GM23338 (cell line): ENCODE results near the gene TMEM131L. TPM values are rescaled to one million over a fixed set of nuclear protein-coding genes. Genes with fewer than 3 reads are reported as not detected.

Source experiments
- ATAC-seq: fragments of 200-7000 bp; cut with Tn5 transposase; 3 replicates; pipeline ENCODE4 v1.9.1; 2020
- DNase-seq: peaks from one replicate; pipeline ENCODE4 v3.0.0-alpha.2; 2015; ENCODE audit warnings: low spot score
- H2AFZ ChIP-seq: fragments of 200-600 bp; sonication (generic); 2 replicates; pipeline ENCODE4 v1.8.0; 2016; ENCODE audit warnings: antibody characterized with exemption, mild to moderate bottlenecking, moderate library complexity
- H3F3A ChIP-seq: fragments of 200-600 bp; sonication (generic); replicated peaks from 2 replicates; pipeline ENCODE4 v1.8.0; 2017; ENCODE audit warnings: antibody characterized with exemption, mixed run types, low read depth
- H3K27ac ChIP-seq: fragments of 200-600 bp; sonication (generic); 2 replicates; pipeline ENCODE4 v1.6.1; 2016; ENCODE audit warnings: low read depth
- H3K27me3 ChIP-seq: fragments of 200-600 bp; sonication (generic); 2 replicates; pipeline ENCODE4 v1.8.0; 2016; ENCODE audit warnings: mild to moderate bottlenecking, mixed run types, moderate library complexity; ENCODE audit not compliant: insufficient read depth
- H3K36me3 ChIP-seq: fragments of 200-600 bp; sonication (generic); 2 replicates; pipeline ENCODE4 v1.8.0; 2016; ENCODE audit warnings: mild to moderate bottlenecking; ENCODE audit not compliant: insufficient read depth
- H3K4me1 ChIP-seq: fragments of 200-600 bp; sonication (generic); 2 replicates; pipeline ENCODE4 v1.8.0; 2016; ENCODE audit warnings: mild to moderate bottlenecking, moderate library complexity; ENCODE audit not compliant: insufficient read depth
- H3K4me2 ChIP-seq: fragments of 200-600 bp; sonication (generic); 2 replicates; pipeline ENCODE4 v1.7.1; 2017; ENCODE audit warnings: mixed run types
- H3K4me3 ChIP-seq: fragments of 200-600 bp; sonication (generic); 2 replicates; pipeline ENCODE4 v1.6.1; 2016; ENCODE audit warnings: mixed run types
- H3K79me2 ChIP-seq: fragments of 200-600 bp; sonication (generic); replicated peaks from 2 replicates; pipeline ENCODE4 v1.8.0; 2017; ENCODE audit warnings: mild to moderate bottlenecking; ENCODE audit not compliant: insufficient read depth
- H3K9me2 ChIP-seq: fragments of 200-600 bp; sonication (generic); 2 replicates; pipeline ENCODE4 v1.8.0; 2017; ENCODE audit not compliant: insufficient read depth
- H4K20me1 ChIP-seq: fragments of 200-600 bp; sonication (generic); replicated peaks from 2 replicates; pipeline ENCODE4 v1.8.0; 2017; ENCODE audit warnings: mild to moderate bottlenecking; ENCODE audit not compliant: insufficient read depth
- H3K27ac Mint-ChIP-seq: 2 replicates; pipeline ENCODE4 v1.8.0; 2020; ENCODE audit warnings: inconsistent platforms, mild to moderate bottlenecking, moderate library complexity, mixed read lengths
- H3K27me3 Mint-ChIP-seq: 3 replicates; pipeline ENCODE4 v1.8.0; 2022; ENCODE audit warnings: low read depth, mild to moderate bottlenecking, moderate library complexity, mixed read lengths, inconsistent platforms; ENCODE audit not compliant: insufficient read depth, poor library complexity
- H3K36me3 Mint-ChIP-seq: 3 replicates; pipeline ENCODE4 v1.8.0; 2021; ENCODE audit warnings: low read depth, mild to moderate bottlenecking, inconsistent platforms, moderate library complexity, mixed read lengths
- H3K4me1 Mint-ChIP-seq: 3 replicates; pipeline ENCODE4 v1.8.0; 2020; ENCODE audit warnings: mild to moderate bottlenecking, inconsistent platforms, mixed read lengths
- H3K4me3 Mint-ChIP-seq: 3 replicates; pipeline ENCODE4 v1.8.0; 2021; ENCODE audit warnings: moderate library complexity, mild to moderate bottlenecking, inconsistent platforms, mixed read lengths
- H3K9me3 Mint-ChIP-seq: 3 replicates; pipeline ENCODE4 v1.8.0; 2020; ENCODE audit warnings: moderate library complexity, mild to moderate bottlenecking, inconsistent platforms, mixed read lengths
- CREB1 ChIP-seq: fragments of 250-450 bp; sonication (Bioruptor Pico); IDR thresholded peaks from 2 replicates; pipeline ENCODE4 v1.5.0; 2020; ENCODE audit warnings: low read depth, mild to moderate bottlenecking, moderate library complexity
- EZH2 ChIP-seq: fragments of 200-600 bp; sonication (generic); IDR thresholded peaks from one replicate; pipeline ENCODE4 v1.8.0; 2017; ENCODE audit warnings: antibody characterized with exemption, mild to moderate bottlenecking, low read depth; ENCODE audit not compliant: unreplicated experiment
- EZH2phosphoT487 ChIP-seq: fragments of 200-600 bp; sonication (generic); IDR thresholded peaks from one replicate; pipeline ENCODE4 v1.8.1; 2018; ENCODE audit warnings: antibody characterized with exemption; ENCODE audit not compliant: unreplicated experiment
- JUNB ChIP-seq: IDR thresholded peaks from one replicate; pipeline ENCODE4 v1.6.1; 2016; ENCODE audit warnings: antibody characterized with exemption; ENCODE audit not compliant: unreplicated experiment
- NANOG ChIP-seq: IDR thresholded peaks from 2 replicates; pipeline ENCODE4 v1.6.1; 2016; ENCODE audit warnings: antibody characterized with exemption, borderline replicate concordance
- POLR2AphosphoS5 ChIP-seq: IDR thresholded peaks from 2 replicates; pipeline ENCODE4 v1.6.1; 2016; ENCODE audit warnings: antibody characterized with exemption, low read depth
- STAT1 ChIP-seq: IDR thresholded peaks from one replicate; pipeline ENCODE4 v1.6.1; 2016; ENCODE audit warnings: antibody characterized with exemption; ENCODE audit not compliant: unreplicated experiment
- ZNF114 ChIP-seq: fragments of 250-450 bp; sonication (Bioruptor Pico); IDR thresholded peaks from 2 replicates; pipeline ENCODE4 v1.5.0; 2020; ENCODE audit warnings: mild to moderate bottlenecking, moderate library complexity
- ZNF331 ChIP-seq: fragments of 250-450 bp; sonication (Bioruptor Pico); IDR thresholded peaks from 2 replicates; pipeline ENCODE4 v1.5.0; 2020; ENCODE audit warnings: low read depth, mild to moderate bottlenecking, moderate library complexity
- polyA plus RNA-seq: library from polyadenylated mRNA; unstranded; fragments of >200 nt; fragmentation: Nextera tagmentation; extraction: Ambion mirVana; gene quantifications from 2 replicates; pipeline ENCODE4 v1.2.1, GENCODE V29; 2016
- total RNA-seq: library from RNA; depleted of rRNA; stranded (reverse); fragments of >200 nt; shearing (Covaris generic); gene quantifications from 2 replicates; pipeline ENCODE4 v1.2.3, GENCODE V29; 2014
- TF ChIP-seq, protein P1 (sequence below), 2 experiments: fragments of 200-600 bp in 1 of 2; sonication (generic) in 1 of 2; conservative IDR thresholded peaks; 2 replicates each; pipeline versions ENCODE4 v1.5.1 to v1.6.1; 2016 to 2017; ENCODE audit warnings: antibody characterized with exemption in 2 of 2, low read depth in 2 of 2, mild to moderate bottlenecking in 2 of 2, moderate library complexity in 1 of 2
- TF ChIP-seq, protein P2 (sequence below): IDR thresholded peaks from 2 replicates; pipeline ENCODE4 v1.6.1; 2016; ENCODE audit warnings: antibody characterized with exemption
- TF ChIP-seq, protein P3 (sequence below): IDR thresholded peaks from one replicate; pipeline ENCODE4 v1.6.1; 2018; ENCODE audit warnings: antibody characterized with exemption; ENCODE audit not compliant: unreplicated experiment

TMEM131L gene
- total and polyA plus RNA-seq, 2 experiments from 2014 or later, result 11.1 to 32.2 TPM

DNA sequence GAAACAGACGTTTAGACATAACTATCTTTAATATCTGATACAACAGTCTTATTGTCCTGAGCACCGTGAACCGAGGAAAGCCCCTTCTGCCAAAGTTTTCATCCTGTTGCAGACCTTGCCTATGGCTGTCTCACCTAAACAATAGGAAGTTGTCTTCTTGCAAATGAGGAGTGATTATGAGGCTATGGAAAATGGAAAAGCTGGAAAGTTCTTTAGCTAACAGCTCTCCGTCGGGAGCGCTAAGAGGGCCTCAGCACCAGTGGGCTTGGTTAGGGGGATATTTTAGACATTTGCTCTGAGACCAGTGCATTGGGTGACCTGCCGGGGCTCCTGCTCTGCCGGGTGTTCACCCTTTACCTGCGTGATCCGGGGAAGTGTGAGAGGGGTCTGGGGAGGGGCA, 28.4 kb downstream of the TMEM131L start:
- H4K20me1 ChIP-seq, result peaks cover 5% of the 10 kb centered on the region; the same call in 1 of the 2 replicates

DNA sequence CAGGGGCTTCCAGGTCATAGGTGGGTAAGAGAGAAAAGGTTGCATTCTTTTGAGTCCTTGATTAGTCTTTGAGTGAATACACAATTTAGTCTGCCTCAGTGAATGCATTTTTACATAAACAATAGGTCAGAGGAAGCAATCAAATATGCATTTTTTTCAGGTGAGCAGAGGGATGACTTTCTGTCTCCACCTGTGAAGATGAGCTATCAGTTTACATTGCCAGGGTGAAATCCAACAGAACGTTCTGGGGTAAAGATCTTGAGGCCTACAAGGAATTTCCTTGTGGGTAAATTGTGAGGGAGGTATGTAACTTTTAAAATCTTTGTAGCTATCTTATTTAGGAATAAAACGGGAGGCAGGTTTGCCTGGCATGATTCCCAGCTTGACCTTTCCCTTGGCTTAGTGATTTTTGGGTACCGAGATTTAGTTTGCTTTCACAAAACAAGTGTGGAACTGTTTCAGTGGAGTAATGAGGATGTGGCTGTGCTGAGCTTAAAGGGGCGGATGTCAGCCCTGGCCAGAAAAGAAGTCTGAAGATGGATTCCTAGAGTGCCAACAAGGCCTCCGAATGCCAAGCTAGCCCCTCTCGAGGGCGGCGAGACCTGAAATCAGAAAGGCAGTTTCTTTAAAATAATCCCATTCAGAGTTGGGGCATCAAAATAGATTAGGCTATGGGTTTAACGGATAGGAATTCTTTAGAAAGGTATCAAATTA, 29.5 kb downstream of the TMEM131L start:
- peak overlapping the region; percentile 75 for H3K27ac ChIP-seq
- H2AFZ ChIP-seq, result no peak overlapping the region
- peaks cover 5% of the 10 kb centered on the region; the same call in 1 of the 2 replicates for H4K20me1 ChIP-seq
- H3K27me3 ChIP-seq, result no peaks in the 10 kb centered on the region
- peaks cover 82% of the 10 kb centered on the region for H3K79me2 ChIP-seq
- no peaks in the 10 kb centered on the region for H3K36me3 ChIP-seq
- no peak overlapping the region for H3K4me3 ChIP-seq
- H3K9me3 Mint-ChIP-seq, result no peaks in the 10 kb centered on the region
- peaks cover 53% of the 10 kb centered on the region for H3K4me1 ChIP-seq
- no peak overlapping the region for H3K4me3 Mint-ChIP-seq
- H3K4me2 ChIP-seq, result peak overlapping the region; percentile 60
- no peak for ATAC-seq
- H3K36me3 Mint-ChIP-seq, result no peaks in the 10 kb centered on the region
- H3K27ac Mint-ChIP-seq, result peak overlapping the region; percentile 58
- H3K27me3 Mint-ChIP-seq, result no peaks in the 10 kb centered on the region
- no peaks in the 10 kb centered on the region for H3K9me2 ChIP-seq
- H3K4me1 Mint-ChIP-seq, result peaks cover 55% of the 10 kb centered on the region
- no peaks in the 10 kb centered on the region for H3F3A ChIP-seq
- DNase-seq, result no peak
- TF ChIP-seq EZH2phosphoT487, result no peak
- TF ChIP-seq, protein P1, sequence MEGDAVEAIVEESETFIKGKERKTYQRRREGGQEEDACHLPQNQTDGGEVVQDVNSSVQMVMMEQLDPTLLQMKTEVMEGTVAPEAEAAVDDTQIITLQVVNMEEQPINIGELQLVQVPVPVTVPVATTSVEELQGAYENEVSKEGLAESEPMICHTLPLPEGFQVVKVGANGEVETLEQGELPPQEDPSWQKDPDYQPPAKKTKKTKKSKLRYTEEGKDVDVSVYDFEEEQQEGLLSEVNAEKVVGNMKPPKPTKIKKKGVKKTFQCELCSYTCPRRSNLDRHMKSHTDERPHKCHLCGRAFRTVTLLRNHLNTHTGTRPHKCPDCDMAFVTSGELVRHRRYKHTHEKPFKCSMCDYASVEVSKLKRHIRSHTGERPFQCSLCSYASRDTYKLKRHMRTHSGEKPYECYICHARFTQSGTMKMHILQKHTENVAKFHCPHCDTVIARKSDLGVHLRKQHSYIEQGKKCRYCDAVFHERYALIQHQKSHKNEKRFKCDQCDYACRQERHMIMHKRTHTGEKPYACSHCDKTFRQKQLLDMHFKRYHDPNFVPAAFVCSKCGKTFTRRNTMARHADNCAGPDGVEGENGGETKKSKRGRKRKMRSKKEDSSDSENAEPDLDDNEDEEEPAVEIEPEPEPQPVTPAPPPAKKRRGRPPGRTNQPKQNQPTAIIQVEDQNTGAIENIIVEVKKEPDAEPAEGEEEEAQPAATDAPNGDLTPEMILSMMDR (conservative IDR thresholded peaks at IDR 0.05; ENCODE audit: low read depth in 2 of 2), result no peak
- TF ChIP-seq NANOG, result no peak
- TF ChIP-seq EZH2, result no peak
- no peak for TF ChIP-seq ZNF114 (CRISPR knock-in tag)
- no peak for TF ChIP-seq STAT1
- TF ChIP-seq, protein P2, sequence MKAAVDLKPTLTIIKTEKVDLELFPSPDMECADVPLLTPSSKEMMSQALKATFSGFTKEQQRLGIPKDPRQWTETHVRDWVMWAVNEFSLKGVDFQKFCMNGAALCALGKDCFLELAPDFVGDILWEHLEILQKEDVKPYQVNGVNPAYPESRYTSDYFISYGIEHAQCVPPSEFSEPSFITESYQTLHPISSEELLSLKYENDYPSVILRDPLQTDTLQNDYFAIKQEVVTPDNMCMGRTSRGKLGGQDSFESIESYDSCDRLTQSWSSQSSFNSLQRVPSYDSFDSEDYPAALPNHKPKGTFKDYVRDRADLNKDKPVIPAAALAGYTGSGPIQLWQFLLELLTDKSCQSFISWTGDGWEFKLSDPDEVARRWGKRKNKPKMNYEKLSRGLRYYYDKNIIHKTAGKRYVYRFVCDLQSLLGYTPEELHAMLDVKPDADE, result no peak
- TF ChIP-seq JUNB, result no peak
- no peak for TF ChIP-seq CREB1
- TF ChIP-seq POLR2AphosphoS5, result no peak
- TF ChIP-seq, protein P3, sequence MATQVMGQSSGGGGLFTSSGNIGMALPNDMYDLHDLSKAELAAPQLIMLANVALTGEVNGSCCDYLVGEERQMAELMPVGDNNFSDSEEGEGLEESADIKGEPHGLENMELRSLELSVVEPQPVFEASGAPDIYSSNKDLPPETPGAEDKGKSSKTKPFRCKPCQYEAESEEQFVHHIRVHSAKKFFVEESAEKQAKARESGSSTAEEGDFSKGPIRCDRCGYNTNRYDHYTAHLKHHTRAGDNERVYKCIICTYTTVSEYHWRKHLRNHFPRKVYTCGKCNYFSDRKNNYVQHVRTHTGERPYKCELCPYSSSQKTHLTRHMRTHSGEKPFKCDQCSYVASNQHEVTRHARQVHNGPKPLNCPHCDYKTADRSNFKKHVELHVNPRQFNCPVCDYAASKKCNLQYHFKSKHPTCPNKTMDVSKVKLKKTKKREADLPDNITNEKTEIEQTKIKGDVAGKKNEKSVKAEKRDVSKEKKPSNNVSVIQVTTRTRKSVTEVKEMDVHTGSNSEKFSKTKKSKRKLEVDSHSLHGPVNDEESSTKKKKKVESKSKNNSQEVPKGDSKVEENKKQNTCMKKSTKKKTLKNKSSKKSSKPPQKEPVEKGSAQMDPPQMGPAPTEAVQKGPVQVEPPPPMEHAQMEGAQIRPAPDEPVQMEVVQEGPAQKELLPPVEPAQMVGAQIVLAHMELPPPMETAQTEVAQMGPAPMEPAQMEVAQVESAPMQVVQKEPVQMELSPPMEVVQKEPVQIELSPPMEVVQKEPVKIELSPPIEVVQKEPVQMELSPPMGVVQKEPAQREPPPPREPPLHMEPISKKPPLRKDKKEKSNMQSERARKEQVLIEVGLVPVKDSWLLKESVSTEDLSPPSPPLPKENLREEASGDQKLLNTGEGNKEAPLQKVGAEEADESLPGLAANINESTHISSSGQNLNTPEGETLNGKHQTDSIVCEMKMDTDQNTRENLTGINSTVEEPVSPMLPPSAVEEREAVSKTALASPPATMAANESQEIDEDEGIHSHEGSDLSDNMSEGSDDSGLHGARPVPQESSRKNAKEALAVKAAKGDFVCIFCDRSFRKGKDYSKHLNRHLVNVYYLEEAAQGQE, result no peak

More for the DNA sequence above, 28.4 kb downstream of the TMEM131L start:
- Histone ChIP-seq H3K27me3 (no peaks in the 10 kb centered on the region), H3K4me3 (no peak overlapping the region), H3K27ac (peak overlapping the region; percentile 75), H3F3A (no peaks in the 10 kb centered on the region), H3K36me3 (no peaks in the 10 kb centered on the region), H3K4me1 (peaks cover 63% of the 10 kb centered on the region), H3K9me2 (no peaks in the 10 kb centered on the region), H2AFZ (no peak overlapping the region), H3K79me2 (peaks cover 82% of the 10 kb centered on the region), H3K4me2 (peak overlapping the region; percentile 60)
- Mint-ChIP-seq H3K9me3 (no peaks in the 10 kb centered on the region), H3K4me1 (peaks cover 63% of the 10 kb centered on the region), H3K36me3 (no peaks in the 10 kb centered on the region), H3K4me3 (no peak overlapping the region), H3K27ac (peak overlapping the region; percentile 72), H3K27me3 (no peaks in the 10 kb centered on the region)
- TF ChIP-seq EZH2 (no peak), ZNF331 (CRISPR knock-in tag) (no peak), NANOG (no peak), CREB1 (no peak)
- TF ChIP-seq, protein P1 (conservative IDR thresholded peaks at IDR 0.05; ENCODE audit: low read depth in 2 of 2), result no peak
- ATAC-seq, result no peak; the same call in 2 of the 3 replicates
- DNase-seq, result no peak
